ENCODE results near the gene EBF4. TPM values are rescaled to one million over a fixed set of nuclear protein-coding genes. Genes with fewer than 3 reads are reported as not detected.

EBF4 gene
- total and polyA plus RNA-seq, 10 of the 15 experiments (the other 5 are each of a cell fraction or from before 2014, with no cell fraction given), result 0.13 TPM; not detected in 9

DNA sequence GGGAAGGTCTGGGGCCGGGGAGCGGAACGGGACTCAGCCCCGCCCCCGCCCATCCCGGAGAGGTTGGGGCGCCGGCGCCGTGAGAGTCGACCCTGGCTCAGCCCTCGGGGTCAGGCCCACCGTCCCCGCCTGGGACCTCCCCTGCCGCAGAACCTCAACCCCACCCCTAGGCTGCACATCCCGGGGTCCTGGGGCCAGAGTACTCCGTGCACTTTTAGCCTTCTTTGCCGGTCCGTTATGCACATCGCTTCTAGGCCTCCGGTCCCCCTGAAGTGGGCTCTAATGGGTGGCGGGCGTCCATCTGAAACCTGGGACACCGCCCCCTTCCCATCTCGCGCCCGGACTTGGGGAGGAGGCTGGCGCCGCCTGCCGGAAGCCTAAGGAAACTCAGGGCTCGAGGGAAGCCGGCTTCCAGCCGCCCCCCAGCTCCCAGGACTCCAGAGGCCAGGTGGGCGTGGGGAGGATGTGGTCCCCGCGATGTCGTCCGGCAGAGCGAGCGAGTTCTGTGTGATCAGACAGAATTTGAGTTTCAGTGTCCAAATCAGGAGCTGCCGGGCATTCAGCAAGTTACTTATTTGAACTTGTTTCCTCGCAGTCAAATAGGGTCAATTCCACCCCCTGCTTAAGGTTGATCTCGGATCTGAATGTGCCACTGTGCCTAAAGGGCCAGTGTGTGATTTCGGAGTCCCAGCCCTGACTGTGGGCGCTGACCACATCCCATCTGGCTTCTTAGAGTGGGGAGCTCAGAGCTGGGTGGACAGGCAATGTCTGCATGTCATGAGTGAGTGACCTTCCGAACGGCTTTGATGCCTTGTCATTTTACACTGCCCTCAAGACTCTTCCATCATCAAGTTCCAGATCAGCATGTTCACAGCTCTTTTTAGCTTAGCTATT lies 60.2 kb downstream of the EBF4 start:
- FAIRE-seq (no peak), DNase-seq (ENCODE audit: low read depth, low spot score) (no peak), ATAC-seq (peak; percentile 11; the same call in 1 of the 3 replicates)
- SMC1A ChIA-PET (ENCODE audit: uncharacterized antibody, unreplicated experiment), result interaction anchor here (0.7 kb wide), 1 partner anchor 9 kb away, joined by 3 read pairs; no protein-coding TSS in a partner anchor
- H3K9ac ChIP-seq (ENCODE audit: control insufficient read depth, insufficient read depth, low read length), result no peak overlapping the region
- H4K20me1 ChIP-seq (ENCODE audit: control insufficient read depth, insufficient read depth), result no peaks in the 10 kb centered on the region
- POLR2A ChIA-PET, result no interaction called here
- in situ Hi-C loops (cut with MboI) (no loop called here), intact Hi-C loops (cut with micrococcal nuclease; ENCODE audit: unreplicated experiment) (loop anchor here (5.0 kb wide), 1 partner anchor 249 kb away; no protein-coding TSS in a partner anchor)
- BruUV-seq (replicated peaks), result no TSS peak
- H3K36me3 ChIP-seq (ENCODE audit: control insufficient read depth in 2 of 2, insufficient read depth in 2 of 2, low read length in 1 of 2), result no peaks in the 10 kb centered on the region
- H3K4me3 ChIP-seq, result peak overlapping the region; percentile 41; the same call in 1 of the 2 replicates
- H3K27me3 ChIP-seq (replicated peaks in 1 of 2; ENCODE audit: control insufficient read depth in 2 of 2, insufficient read depth in 2 of 2, low read length in 1 of 2), result peaks cover 9 to 12% of the 10 kb centered on the region in 2 experiments
- H3K27ac ChIP-seq (ENCODE audit: control insufficient read depth, insufficient read depth), result no peak overlapping the region
- no peaks in the 10 kb centered on the region; the same call in 2 of the 3 replicates for H3K9me3 ChIP-seq (replicated peaks; ENCODE audit: control insufficient read depth, insufficient read depth, low read length)
- TF ChIP-seq IKZF1 (conservative IDR thresholded peaks at IDR 0.05), result peak; percentile 6; the same call in 1 of the 2 replicates
- TF ChIP-seq RAD21 (IDR thresholded peaks at IDR 0.05; ENCODE audit: insufficient read depth, low read depth, low read length), result peak; percentile 23; the same call in 1 of the 2 replicates
- TF ChIP-seq, protein P1, sequence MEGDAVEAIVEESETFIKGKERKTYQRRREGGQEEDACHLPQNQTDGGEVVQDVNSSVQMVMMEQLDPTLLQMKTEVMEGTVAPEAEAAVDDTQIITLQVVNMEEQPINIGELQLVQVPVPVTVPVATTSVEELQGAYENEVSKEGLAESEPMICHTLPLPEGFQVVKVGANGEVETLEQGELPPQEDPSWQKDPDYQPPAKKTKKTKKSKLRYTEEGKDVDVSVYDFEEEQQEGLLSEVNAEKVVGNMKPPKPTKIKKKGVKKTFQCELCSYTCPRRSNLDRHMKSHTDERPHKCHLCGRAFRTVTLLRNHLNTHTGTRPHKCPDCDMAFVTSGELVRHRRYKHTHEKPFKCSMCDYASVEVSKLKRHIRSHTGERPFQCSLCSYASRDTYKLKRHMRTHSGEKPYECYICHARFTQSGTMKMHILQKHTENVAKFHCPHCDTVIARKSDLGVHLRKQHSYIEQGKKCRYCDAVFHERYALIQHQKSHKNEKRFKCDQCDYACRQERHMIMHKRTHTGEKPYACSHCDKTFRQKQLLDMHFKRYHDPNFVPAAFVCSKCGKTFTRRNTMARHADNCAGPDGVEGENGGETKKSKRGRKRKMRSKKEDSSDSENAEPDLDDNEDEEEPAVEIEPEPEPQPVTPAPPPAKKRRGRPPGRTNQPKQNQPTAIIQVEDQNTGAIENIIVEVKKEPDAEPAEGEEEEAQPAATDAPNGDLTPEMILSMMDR (IDR thresholded peaks at IDR 0.05 in 2 of 3, conservative IDR thresholded peaks at IDR 0.05 in 1 of 3; ENCODE audit: control insufficient read depth in 2 of 3, extremely low read depth in 1 of 3, insufficient read depth in 1 of 3, low read depth in 3 of 3, low read length in 3 of 3), result peak; percentile 36 to 70 (median 64)
- TF ChIP-seq, protein P2, sequence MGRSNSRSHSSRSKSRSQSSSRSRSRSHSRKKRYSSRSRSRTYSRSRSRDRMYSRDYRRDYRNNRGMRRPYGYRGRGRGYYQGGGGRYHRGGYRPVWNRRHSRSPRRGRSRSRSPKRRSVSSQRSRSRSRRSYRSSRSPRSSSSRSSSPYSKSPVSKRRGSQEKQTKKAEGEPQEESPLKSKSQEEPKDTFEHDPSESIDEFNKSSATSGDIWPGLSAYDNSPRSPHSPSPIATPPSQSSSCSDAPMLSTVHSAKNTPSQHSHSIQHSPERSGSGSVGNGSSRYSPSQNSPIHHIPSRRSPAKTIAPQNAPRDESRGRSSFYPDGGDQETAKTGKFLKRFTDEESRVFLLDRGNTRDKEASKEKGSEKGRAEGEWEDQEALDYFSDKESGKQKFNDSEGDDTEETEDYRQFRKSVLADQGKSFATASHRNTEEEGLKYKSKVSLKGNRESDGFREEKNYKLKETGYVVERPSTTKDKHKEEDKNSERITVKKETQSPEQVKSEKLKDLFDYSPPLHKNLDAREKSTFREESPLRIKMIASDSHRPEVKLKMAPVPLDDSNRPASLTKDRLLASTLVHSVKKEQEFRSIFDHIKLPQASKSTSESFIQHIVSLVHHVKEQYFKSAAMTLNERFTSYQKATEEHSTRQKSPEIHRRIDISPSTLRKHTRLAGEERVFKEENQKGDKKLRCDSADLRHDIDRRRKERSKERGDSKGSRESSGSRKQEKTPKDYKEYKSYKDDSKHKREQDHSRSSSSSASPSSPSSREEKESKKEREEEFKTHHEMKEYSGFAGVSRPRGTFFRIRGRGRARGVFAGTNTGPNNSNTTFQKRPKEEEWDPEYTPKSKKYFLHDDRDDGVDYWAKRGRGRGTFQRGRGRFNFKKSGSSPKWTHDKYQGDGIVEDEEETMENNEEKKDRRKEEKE (IDR thresholded peaks at IDR 0.05), result no peak
- TF ChIP-seq FOS (IDR thresholded peaks at IDR 0.05; ENCODE audit: borderline replicate concordance, extremely low read depth, insufficient read length), result no peak
- TF ChIP-seq NR2C1 (IDR thresholded peaks at IDR 0.05), result no peak
- H3K4me2 ChIP-seq (ENCODE audit: control insufficient read depth, insufficient read depth), result peak overlapping the region; percentile 85
- peak overlapping the region; percentile 7; the same call in 1 of the 2 replicates for H2AFZ ChIP-seq (ENCODE audit: control insufficient read depth, low read depth, low read length)
- H3K4me1 ChIP-seq (ENCODE audit: control insufficient read depth, insufficient read depth, low read length), result peaks cover 6% of the 10 kb centered on the region
- CTCF ChIA-PET, result interaction anchor here (0.9 to 2.3 kb wide), 4 partner anchors 9 to 248 kb away, joined by 3 to 8 read pairs (median 5); no protein-coding TSS in a partner anchor
- RAD21 ChIA-PET (ENCODE audit: unreplicated experiment), result no interaction called here
- no peaks in the 10 kb centered on the region for H3K79me2 ChIP-seq (ENCODE audit: control insufficient read depth, insufficient read depth, low read length)
- WGBS (ENCODE audit: insufficient coverage, insufficient replicate concordance, low lambda C conversion rate, missing lambda C conversion rate), result 7% methylated on average over 31 of the region's 47 CpGs

Data from GM12878 (cell line).